RWPE2 (cell line): ENCODE measurements around the gene MYLK2.

Source experiments
- ATAC-seq: fragments of 200-7000 bp; cut with Tn5 transposase; 3 replicates; pipeline ENCODE4 v1.9.1; 2021; ENCODE audit warnings: low read depth
- DNase-seq: peaks from one replicate; pipeline ENCODE4 v3.0.0-alpha.2; 2020; ENCODE audit warnings: low spot score
- H3K27ac ChIP-seq: fragments of 450-650 bp; 2 replicates; pipeline ENCODE4 v1.5.1; 2017; ENCODE audit warnings: mild to moderate bottlenecking; ENCODE audit not compliant: poor library complexity, severe bottlenecking
- H3K27me3 ChIP-seq: fragments of 250-450 bp; sonication (Bioruptor Pico); 2 replicates; pipeline ENCODE4 v1.5.1; 2021; ENCODE audit warnings: mild to moderate bottlenecking, moderate library complexity; ENCODE audit not compliant: insufficient read depth, poor library complexity, severe bottlenecking
- H3K36me3 ChIP-seq: fragments of 250-450 bp; sonication (Bioruptor Pico); 2 replicates; pipeline ENCODE4 v1.5.1; 2020; ENCODE audit warnings: low read depth, mild to moderate bottlenecking, moderate library complexity
- H3K4me1 ChIP-seq: fragments of 250-450 bp; sonication (Bioruptor Pico); 2 replicates; pipeline ENCODE4 v1.5.1; 2021; ENCODE audit warnings: mild to moderate bottlenecking, moderate library complexity; ENCODE audit not compliant: insufficient read depth, poor library complexity, severe bottlenecking
- H3K4me3 ChIP-seq: fragments of 250-450 bp; sonication (Bioruptor Pico); 2 replicates; pipeline ENCODE4 v1.5.1; 2021; ENCODE audit warnings: mild to moderate bottlenecking, moderate library complexity; ENCODE audit not compliant: severe bottlenecking
- H3K9me3 ChIP-seq: fragments of 250-450 bp; sonication (Bioruptor Pico); 2 replicates; pipeline ENCODE4 v1.5.1; 2021; ENCODE audit warnings: mild to moderate bottlenecking, moderate library complexity; ENCODE audit not compliant: severe bottlenecking
- CTCF ChIP-seq: fragments of 450-650 bp; IDR thresholded peaks from one replicate; pipeline ENCODE4 v1.5.1; 2017; ENCODE audit warnings: mild to moderate bottlenecking, moderate library complexity; ENCODE audit not compliant: poor library complexity, severe bottlenecking

Gene MYLK2

GRCh38 chr20:31845300-31845863, 26.2 kb downstream of the MYLK2 start, which contains the start of gene FOXS1:
Gene FOXS1, minus strand, starts transcription at chr20:31845604. Its CDS starts 62 bp downstream, at chr20:31845542.
- Histone ChIP-seq H3K27me3 (peaks cover 15% of the 10 kb centered on the region), H3K4me1 (peaks cover 15% of the 10 kb centered on the region), H3K9me3 (no peaks in the 10 kb centered on the region), H3K36me3 (no peaks in the 10 kb centered on the region), H3K27ac (no peak within 1 kb of the TSS), H3K4me3 (no peak within 1 kb of the TSS)
- ATAC-seq (peak; percentile 44), DNase-seq (peak; percentile 84)
- no peak for TF ChIP-seq CTCF

- DNase-seq (no peak), ATAC-seq (no peak)
- Histone ChIP-seq H3K4me1 (peaks cover 11% of the 10 kb centered on the region), H3K27me3 (peaks cover 17% of the 10 kb centered on the region), H3K9me3 (no peaks in the 10 kb centered on the region), H3K27ac (no peak overlapping the region), H3K4me3 (no peak overlapping the region), H3K36me3 (no peaks in the 10 kb centered on the region)
- TF ChIP-seq CTCF: peak; percentile 87
Observed at GRCh38 chr20:31846793-31847138, 27.6 kb downstream of the MYLK2 start.

- no peak overlapping the region for H3K27ac ChIP-seq
- H3K4me1 ChIP-seq: no peaks in the 10 kb centered on the region
- peak; percentile 80 for DNase-seq
- no peaks in the 10 kb centered on the region for H3K9me3 ChIP-seq
- H3K27me3 ChIP-seq: peaks cover 17% of the 10 kb centered on the region
- ATAC-seq: no peak
- H3K36me3 ChIP-seq: no peaks in the 10 kb centered on the region
- TF ChIP-seq CTCF: no peak
- no peak overlapping the region for H3K4me3 ChIP-seq
Observed at GRCh38 chr20:31848088-31848999, 29.2 kb downstream of the MYLK2 start.

GRCh38 chr20:31849306-31849930, 30.3 kb downstream of the MYLK2 start:
- no peak overlapping the region for H3K27ac ChIP-seq
- DNase-seq: peak; percentile 78
- no peak for TF ChIP-seq CTCF
- H3K4me3 ChIP-seq: no peak overlapping the region
- H3K9me3 ChIP-seq: no peaks in the 10 kb centered on the region
- peaks cover 17% of the 10 kb centered on the region for H3K27me3 ChIP-seq
- peak; percentile 57 for ATAC-seq
- H3K36me3 ChIP-seq: no peaks in the 10 kb centered on the region
- H3K4me1 ChIP-seq: no peaks in the 10 kb centered on the region
